Sigmoid colon (tissue), 4 donors: ENCODE data around the gene RNF215.
"Not testable (repeated sequence)": the region's sequence is repeated elsewhere in the genome, so short reads cannot be mapped to it uniquely, and the experiment has no call there.

Experiments used
- POLR2A ChIP-seq, 2 donors: fragments of 450-650 bp; IDR thresholded peaks; one replicate each; pipeline ENCODE4 v1.6.1; 2016; ENCODE audit warnings: antibody characterized with exemption in 2 of 2, mild to moderate bottlenecking in 2 of 2, moderate library complexity in 2 of 2
- POLR2AphosphoS5 ChIP-seq, 4 donors: sonication (generic); formaldehyde crosslinking; IDR thresholded peaks; one replicate each; pipeline ENCODE4 v1.6.1; 2017; ENCODE audit warnings: antibody characterized with exemption in 4 of 4
- TF ChIP-seq, protein P1 (sequence below), 4 experiments: fragments of 450-650 bp in 3 of 4; fragments of 200-600 bp in 1 of 4; IDR thresholded peaks; one replicate each; pipeline ENCODE4 v1.5.1; 2016 to 2019; ENCODE audit warnings: antibody characterized with exemption in 4 of 4, mild to moderate bottlenecking in 3 of 4, moderate library complexity in 2 of 4

- TF ChIP-seq, protein P1, sequence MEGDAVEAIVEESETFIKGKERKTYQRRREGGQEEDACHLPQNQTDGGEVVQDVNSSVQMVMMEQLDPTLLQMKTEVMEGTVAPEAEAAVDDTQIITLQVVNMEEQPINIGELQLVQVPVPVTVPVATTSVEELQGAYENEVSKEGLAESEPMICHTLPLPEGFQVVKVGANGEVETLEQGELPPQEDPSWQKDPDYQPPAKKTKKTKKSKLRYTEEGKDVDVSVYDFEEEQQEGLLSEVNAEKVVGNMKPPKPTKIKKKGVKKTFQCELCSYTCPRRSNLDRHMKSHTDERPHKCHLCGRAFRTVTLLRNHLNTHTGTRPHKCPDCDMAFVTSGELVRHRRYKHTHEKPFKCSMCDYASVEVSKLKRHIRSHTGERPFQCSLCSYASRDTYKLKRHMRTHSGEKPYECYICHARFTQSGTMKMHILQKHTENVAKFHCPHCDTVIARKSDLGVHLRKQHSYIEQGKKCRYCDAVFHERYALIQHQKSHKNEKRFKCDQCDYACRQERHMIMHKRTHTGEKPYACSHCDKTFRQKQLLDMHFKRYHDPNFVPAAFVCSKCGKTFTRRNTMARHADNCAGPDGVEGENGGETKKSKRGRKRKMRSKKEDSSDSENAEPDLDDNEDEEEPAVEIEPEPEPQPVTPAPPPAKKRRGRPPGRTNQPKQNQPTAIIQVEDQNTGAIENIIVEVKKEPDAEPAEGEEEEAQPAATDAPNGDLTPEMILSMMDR (IDR thresholded peaks at IDR 0.05), result not testable (repeated sequence)
- TF ChIP-seq POLR2AphosphoS5, POLR2A (IDR thresholded peaks at IDR 0.05): not testable (repeated sequence)
Observed at GRCh38 chr22:30402766-30403104, 15.5 kb upstream of the RNF215 start.
